ENCODE results near the gene TEX48.

TEX48 gene

DNA sequence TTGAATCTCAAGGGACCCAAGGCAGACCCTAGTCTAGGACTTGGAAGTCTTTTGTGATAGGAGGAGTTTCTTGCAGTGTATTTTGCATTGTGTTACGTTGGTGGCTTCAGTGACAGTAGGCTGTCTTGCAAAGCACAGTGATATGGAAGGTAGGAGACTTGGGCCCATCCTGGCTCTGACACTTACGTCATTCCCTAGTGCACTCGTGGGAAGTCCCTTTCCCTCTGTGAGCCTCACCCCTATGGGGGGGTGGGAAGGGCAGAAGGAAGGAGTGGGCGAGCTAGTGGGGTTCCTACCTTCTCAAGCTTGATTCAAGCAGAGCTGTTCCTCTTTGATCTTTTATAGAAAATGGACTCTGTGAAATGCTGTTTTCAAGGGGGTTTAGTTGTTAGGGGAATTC is 15.1 kb downstream of the TEX48 start:
- DNase-seq (ENCODE audit: low read depth), result no peak

DNA sequence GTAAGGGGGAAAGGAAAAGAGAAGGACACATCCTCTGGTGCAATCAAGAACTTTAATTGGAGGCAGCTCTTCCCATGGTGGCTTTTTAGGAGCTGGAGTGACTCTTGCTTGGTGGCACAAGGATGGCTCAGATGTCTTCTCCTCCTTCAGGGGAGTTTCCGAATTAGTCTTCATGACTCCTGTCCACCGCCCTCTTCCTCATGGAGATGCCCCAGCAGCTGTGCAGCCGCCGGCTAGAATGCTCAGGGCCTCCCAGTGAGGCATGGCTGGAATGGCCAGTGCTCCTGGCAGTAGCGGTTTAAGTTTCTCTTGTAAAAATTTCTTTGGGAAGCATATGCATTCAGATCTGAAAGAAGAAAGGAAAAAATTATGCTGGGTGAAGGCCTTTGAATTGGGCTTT is 15.6 kb downstream of the TEX48 start:
- DNase-seq (ENCODE audit: low read depth), result no peak

- no peak for DNase-seq (ENCODE audit: low read depth)
Measured at GRCh38 chr9:114664181-114664580, 17.8 kb downstream of the TEX48 start.

- peak; percentile 27 for DNase-seq (ENCODE audit: low read depth)
Measured at GRCh38 chr9:114662081-114662989, 19.7 kb downstream of the TEX48 start.

- DNase-seq (ENCODE audit: low read depth), result no peak
Measured at GRCh38 chr9:114657705-114658104, 24.3 kb downstream of the TEX48 start, which contains the start of gene TEX53. TEX53 (minus strand) TSS chr9:114657805; CDS start chr9:114657774, 31 bp downstream.

DNA sequence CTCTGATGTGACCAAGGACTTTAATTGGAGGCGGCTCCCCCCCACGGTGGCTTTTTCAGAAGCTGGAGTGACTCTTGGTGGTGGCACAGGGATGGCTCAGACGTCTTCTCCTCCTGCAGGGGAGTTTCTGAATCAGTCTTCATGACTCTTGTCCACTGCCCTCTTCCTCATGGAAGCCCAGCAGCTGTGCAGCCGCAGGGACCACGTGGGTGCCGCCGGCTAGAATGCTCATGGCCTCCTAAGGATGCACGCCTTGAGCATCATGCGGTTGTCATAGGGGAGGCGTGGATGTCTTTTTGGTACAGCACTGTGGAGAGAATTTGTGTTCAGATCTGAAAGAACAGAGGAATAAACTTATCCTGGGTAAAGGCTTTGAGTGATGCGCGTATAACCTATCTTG is 25.7 kb downstream of the TEX48 start:
- no peak for DNase-seq (ENCODE audit: low read depth)

- DNase-seq (ENCODE audit: low read depth), result peak; percentile 78
Measured at GRCh38 chr9:114655689-114656088, 26.3 kb downstream of the TEX48 start.

DNA sequence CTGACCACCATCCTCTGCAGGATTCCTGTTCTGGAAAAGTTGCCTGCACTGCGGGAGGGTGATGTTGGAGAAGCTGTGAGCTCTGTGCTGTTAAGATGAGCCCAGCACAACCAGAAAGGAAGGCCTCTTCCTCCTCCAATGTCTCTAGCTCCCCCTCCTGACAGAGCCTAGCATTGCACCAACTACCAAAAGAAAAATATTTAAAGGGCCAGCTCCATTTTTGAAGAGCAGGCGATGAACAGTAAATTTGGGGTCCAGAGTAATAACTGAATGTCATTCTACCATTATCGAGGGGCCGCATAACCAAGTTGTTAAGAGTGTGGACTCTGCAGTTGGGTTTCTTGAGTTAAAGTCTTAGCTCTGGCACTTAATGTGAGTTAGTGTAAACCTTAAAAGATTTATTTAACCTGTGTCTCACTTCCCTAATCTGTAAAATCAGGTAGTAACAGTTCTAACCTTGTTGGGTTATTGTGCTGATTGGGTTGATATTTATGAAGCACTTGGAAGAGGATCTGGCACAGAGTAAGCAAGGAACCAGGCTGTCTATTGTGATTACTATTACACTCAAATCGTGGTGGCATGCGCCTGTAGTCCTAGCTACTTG is 28.3 kb downstream of the TEX48 start:
- DNase-seq (ENCODE audit: low read depth), result peak; percentile 63

DNA sequence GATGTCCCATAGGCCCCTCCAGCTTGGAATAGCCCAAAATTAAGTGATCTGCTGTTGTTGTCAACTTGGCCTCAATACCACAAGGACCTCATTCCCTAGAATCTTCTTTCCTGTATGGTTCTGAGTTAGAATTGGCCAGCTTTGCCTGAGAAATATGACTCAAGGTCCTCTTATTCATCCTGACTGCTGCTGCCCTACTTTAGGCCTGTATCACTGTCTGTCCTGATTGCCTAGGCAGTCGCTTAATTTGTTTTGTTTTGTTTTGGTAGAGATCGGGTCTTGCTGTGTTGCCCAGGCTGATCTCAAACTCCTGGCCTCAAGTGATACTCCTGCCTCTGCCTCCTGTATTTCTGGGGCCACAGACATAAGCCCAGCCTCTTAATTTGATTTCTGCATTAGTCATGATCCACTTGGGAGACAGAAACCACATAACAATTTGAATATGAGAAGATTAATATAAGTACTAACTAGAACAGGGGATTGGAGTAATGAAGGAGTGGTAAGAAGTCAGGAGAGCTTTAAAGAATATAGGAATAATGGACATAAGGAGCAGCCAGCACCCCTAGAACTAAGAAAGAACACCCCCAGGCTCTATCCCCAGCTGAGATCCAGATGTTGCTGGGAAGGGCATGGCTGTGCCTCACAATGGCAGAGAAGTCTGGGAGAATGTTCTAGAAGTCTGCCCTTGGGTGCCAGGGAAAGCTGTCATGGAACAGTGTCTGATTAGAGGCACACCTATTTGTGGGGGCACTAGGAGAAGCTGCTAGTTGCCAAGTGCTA is 29.0 kb downstream of the TEX48 start:
- peak; percentile 54 for DNase-seq (ENCODE audit: low read depth)

DNA sequence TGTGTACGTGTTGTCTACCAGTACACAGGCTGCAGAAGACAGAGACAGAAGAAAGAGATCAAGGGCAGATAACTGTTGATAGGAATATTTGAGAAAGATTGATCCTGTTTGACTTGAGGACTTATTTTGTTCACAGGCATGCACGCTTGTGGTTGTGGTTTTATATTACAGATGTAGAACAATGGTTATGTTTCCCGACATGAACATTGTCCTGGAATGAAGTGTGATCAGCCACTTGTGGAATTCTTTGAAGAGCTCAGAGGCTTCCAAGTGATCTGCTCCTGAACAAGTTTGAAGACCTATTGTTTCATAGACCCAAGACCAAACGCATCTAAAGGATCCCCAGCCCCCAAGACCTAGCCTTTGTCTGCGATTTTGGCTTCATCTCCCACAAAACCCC is 38.1 kb downstream of the TEX48 start:
- DNase-seq (ENCODE audit: low read depth), result no peak

- DNase-seq (ENCODE audit: low read depth), result no peak
Measured at GRCh38 chr9:114643001-114643400, 39.0 kb downstream of the TEX48 start.

DNA sequence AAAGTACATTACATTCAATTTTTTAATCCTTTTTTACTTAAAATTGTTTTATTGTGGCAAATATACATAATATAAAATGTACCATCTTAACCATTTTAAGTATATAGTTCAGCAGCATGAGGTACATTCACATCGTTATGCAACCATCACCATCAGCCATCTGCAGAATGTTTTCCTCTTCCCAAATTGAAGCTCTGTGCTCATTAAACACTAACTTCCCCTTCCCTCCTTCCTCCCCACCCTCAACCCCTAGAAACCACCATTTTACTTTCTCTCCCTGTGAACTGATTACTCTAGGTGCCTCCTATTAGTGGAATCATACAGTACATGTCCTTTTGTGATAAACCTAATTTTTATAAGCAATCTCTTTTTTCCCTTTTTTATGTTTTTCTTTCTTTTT is 40.0 kb downstream of the TEX48 start:
- DNase-seq (ENCODE audit: low read depth), result no peak

DNA sequence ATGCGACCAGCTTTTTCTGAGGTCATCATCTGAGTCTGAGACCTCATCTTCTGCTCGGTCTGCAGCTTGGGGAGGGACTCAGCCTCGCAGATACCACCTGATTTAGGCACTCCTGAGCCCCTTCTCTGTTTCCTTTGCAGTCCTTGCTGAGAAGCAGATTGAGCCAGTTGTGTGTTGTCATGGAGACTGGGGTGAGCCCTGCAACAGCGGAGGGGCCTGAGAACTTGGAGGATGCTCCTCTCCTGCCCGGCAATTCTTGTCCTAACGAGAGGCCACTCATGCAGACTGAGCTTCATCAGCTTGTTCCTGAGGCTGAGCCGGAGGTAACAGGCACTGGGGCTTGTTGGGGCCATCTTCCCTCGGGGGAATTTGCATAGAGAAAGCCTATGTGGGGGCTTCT is 43.6 kb downstream of the TEX48 start:
- no peak for DNase-seq (ENCODE audit: low read depth)

DNA sequence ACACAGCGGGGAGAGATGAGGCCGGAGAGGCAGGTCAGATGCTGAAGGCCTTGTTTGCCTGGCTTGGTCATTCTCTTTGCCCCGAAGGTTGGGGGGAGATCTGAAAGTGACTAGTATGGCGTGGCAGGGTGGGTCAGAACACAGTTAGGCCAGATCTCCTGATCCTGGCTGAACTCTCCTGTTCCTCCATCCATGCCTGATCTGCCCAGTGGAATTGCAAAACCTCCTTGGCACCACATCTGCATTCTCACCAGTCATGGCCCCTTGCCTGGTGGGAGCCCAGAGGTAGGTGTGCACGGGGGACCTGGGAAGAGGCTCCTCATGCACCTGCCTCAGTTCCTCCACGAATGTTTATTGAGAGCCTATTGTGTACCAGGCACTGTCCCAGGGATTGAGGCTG is 47.6 kb downstream of the TEX48 start:
- no peak for DNase-seq (ENCODE audit: low read depth)

- no peak for DNase-seq (ENCODE audit: low read depth)
Measured at GRCh38 chr9:114633438-114634089, 48.4 kb downstream of the TEX48 start.

GRCh38 chr9:114631166-114631565 is 50.8 kb downstream of the TEX48 start:
- DNase-seq (ENCODE audit: low read depth), result no peak

GRCh38 chr9:114629563-114630090 is 52.4 kb downstream of the TEX48 start:
- no peak for DNase-seq (ENCODE audit: low read depth)

GRCh38 chr9:114627553-114627952 is 54.4 kb downstream of the TEX48 start:
- no peak for DNase-seq (ENCODE audit: low read depth)

DNA sequence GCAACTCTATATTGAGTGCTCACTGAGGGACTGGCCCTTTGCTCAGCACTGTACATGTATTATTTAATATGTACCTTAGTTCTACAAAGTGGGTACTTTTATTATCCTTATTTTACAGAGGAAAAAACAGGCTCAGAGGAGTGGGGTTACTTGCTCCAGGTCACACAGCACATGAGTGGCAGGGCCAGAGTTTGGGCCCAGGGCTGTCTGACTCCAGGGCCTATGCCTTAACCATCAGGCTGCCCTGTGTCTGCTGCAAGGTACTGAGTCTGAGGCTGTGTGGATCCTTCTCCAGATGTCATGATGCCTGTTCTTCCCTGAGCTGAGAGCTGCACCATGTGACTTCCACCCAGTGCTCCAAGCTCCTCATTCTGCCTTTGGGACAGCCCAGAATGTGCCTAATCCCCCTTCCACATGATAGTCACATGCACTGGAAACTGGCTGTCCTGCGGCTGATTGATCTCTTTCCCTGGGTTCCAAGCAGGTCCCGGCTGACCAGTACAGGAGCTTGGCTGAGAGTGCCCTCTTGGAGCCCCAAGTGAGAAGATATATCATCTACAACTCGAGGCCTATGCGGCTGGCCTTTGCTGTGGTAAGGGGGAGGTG is 55.5 kb downstream of the TEX48 start:
- DNase-seq (ENCODE audit: low read depth), result no peak

DNA sequence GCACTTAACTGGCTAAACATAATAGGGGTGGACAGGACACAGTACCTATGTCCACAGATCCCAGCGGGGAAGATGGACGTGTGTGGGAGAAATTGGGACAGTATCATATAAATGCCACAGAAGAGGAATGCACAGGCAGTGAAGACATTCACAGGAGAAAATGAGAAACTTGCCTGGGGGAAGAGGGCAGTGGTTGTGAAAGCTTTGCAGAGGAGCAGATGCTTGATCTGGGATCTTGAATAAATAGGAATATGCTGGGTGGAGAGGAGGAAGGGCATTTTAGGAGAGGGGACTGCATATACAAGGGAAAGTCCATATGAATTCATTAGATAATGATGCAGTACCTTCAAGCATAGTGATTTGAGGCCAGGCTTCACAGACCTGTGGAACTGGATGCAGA is 57.3 kb downstream of the TEX48 start:
- DNase-seq (ENCODE audit: low read depth), result no peak

GRCh38 chr9:114621975-114622609 is 59.9 kb downstream of the TEX48 start:
- DNase-seq (ENCODE audit: low read depth), result peak; percentile 51
